Liver (tissue), 9 donors: ENCODE results near the gene LSM14B. TPM values are rescaled to one million over a fixed set of nuclear protein-coding genes. Genes with fewer than 3 reads are reported as not detected.

ENCODE experiments used
- DNase-seq: peaks from one replicate; pipeline ENCODE4 v3.0.0-alpha.2; 2017; ENCODE audit warnings: low spot score
- H3K27ac ChIP-seq, 2 donors: one replicate each; pipeline ENCODE4 v1.7.0; 2013; ENCODE audit warnings: inconsistent platforms in 2 of 2, low read length in 2 of 2, control low read depth in 1 of 2, low read depth in 1 of 2, mild to moderate bottlenecking in 1 of 2
- H3K27me3 ChIP-seq, 4 donors: one replicate each; pipeline versions ENCODE4 v1.6.1 to v1.7.0; 2013; ENCODE audit warnings: low read length in 3 of 4, inconsistent platforms in 1 of 4, mild to moderate bottlenecking in 1 of 4, moderate library complexity in 1 of 4; ENCODE audit not compliant: control insufficient read depth in 4 of 4, insufficient read depth in 4 of 4
- H3K36me3 ChIP-seq, 4 donors: one replicate each; pipeline versions ENCODE4 v1.6.1 to v1.7.0; 2013; ENCODE audit warnings: low read length in 3 of 4, mild to moderate bottlenecking in 3 of 4, low read depth in 1 of 4, moderate library complexity in 1 of 4; ENCODE audit not compliant: control insufficient read depth in 4 of 4, insufficient read depth in 3 of 4
- H3K4me1 ChIP-seq, 4 donors: one replicate each; pipeline versions ENCODE4 v1.6.1 to v1.7.0; 2013; ENCODE audit warnings: low read length in 3 of 4, mild to moderate bottlenecking in 3 of 4, moderate library complexity in 1 of 4; ENCODE audit not compliant: control insufficient read depth in 4 of 4, insufficient read depth in 4 of 4
- H3K4me3 ChIP-seq, 3 donors: one replicate each; pipeline versions ENCODE4 v1.6.1 to v1.7.0; 2013; ENCODE audit warnings: low read length in 3 of 3, control low read depth in 1 of 3, low read depth in 1 of 3, mild to moderate bottlenecking in 1 of 3
- H3K9ac ChIP-seq, 2 donors: one replicate each; pipeline ENCODE4 v1.7.0; 2013; ENCODE audit warnings: low read length in 2 of 2, mild to moderate bottlenecking in 2 of 2, moderate library complexity in 2 of 2, control low read depth in 1 of 2, low read depth in 1 of 2
- H3K9me3 ChIP-seq, 4 donors: one replicate each; pipeline versions ENCODE4 v1.6.1 to v1.7.0; 2013; ENCODE audit warnings: low read length in 3 of 4; ENCODE audit not compliant: control insufficient read depth in 4 of 4
- ATF3 ChIP-seq: IDR thresholded peaks from 2 replicates; pipeline ENCODE4 v1.6.1; 2016; ENCODE audit warnings: antibody characterized with exemption
- CTCF ChIP-seq: fragments of 150-350 bp; IDR thresholded peaks from 2 replicates; pipeline ENCODE4 v1.5.1; 2017; ENCODE audit warnings: improper control_type of control experiment, low read depth, low read length; ENCODE audit not compliant: missing input control
- EGR1 ChIP-seq, 2 donors: IDR thresholded peaks; 2 replicates each; pipeline ENCODE4 v1.6.1; 2016 to 2018; ENCODE audit warnings: antibody characterized with exemption in 2 of 2, low read depth in 2 of 2
- FOXA2 ChIP-seq: IDR thresholded peaks from 2 replicates; pipeline ENCODE4 v1.6.1; 2016; ENCODE audit warnings: antibody characterized with exemption
- GABPA ChIP-seq, 2 donors: IDR thresholded peaks in 1 of 2; conservative IDR thresholded peaks in 1 of 2; 2 replicates each; pipeline ENCODE4 v1.6.1; 2016; ENCODE audit warnings: antibody characterized with exemption in 2 of 2, mild to moderate bottlenecking in 1 of 2, moderate library complexity in 1 of 2
- HNF4A ChIP-seq, 2 donors: conservative IDR thresholded peaks; 2 replicates each; pipeline ENCODE4 v1.6.1; 2016; ENCODE audit warnings: antibody characterized with exemption in 2 of 2, mild to moderate bottlenecking in 2 of 2
- HNF4G ChIP-seq: IDR thresholded peaks from 2 replicates; pipeline ENCODE4 v1.6.1; 2016; ENCODE audit warnings: antibody characterized with exemption
- JUND ChIP-seq, 2 donors: IDR thresholded peaks; 2 replicates each; pipeline ENCODE4 v1.6.1; 2016; ENCODE audit warnings: antibody characterized with exemption in 2 of 2
- MAX ChIP-seq: IDR thresholded peaks from 2 replicates; pipeline ENCODE4 v1.6.1; 2016; ENCODE audit warnings: antibody characterized with exemption
- NR2F2 ChIP-seq: IDR thresholded peaks from 2 replicates; pipeline ENCODE4 v1.6.1; 2016; ENCODE audit warnings: antibody characterized with exemption
- RAD21 ChIP-seq, 2 donors: IDR thresholded peaks; 2 replicates each; pipeline ENCODE4 v1.6.1; 2016; ENCODE audit warnings: antibody characterized with exemption in 2 of 2, mild to moderate bottlenecking in 2 of 2
- REST ChIP-seq: IDR thresholded peaks from 2 replicates; pipeline ENCODE4 v1.6.1; 2016; ENCODE audit warnings: antibody characterized with exemption, mild to moderate bottlenecking
- RXRA ChIP-seq, 2 donors: IDR thresholded peaks; 2 replicates each; pipeline ENCODE4 v1.6.1; 2017 to 2018; ENCODE audit warnings: antibody characterized with exemption in 2 of 2, mild to moderate bottlenecking in 1 of 2
- SP1 ChIP-seq: IDR thresholded peaks from 2 replicates; pipeline ENCODE4 v1.6.1; 2018; ENCODE audit warnings: antibody characterized with exemption, mild to moderate bottlenecking
- TAF1 ChIP-seq: conservative IDR thresholded peaks from 2 replicates; pipeline ENCODE4 v1.6.1; 2016; ENCODE audit warnings: antibody characterized with exemption, mild to moderate bottlenecking
- YY1 ChIP-seq: IDR thresholded peaks from 2 replicates; pipeline ENCODE4 v1.6.1; 2016; ENCODE audit warnings: antibody characterized with exemption, mild to moderate bottlenecking
- ZBTB33 ChIP-seq: IDR thresholded peaks from 2 replicates; pipeline ENCODE4 v1.6.1; 2016; ENCODE audit warnings: antibody characterized with exemption
- WGBS: extraction: QIAGEN DNeasy Blood & Tissue Kit; methylation state at CpG from one replicate; pipeline ENCODE4 v1.1.7; 2013; 5-methylcytosine and 5-hydroxymethylcytosine counted together
- polyA plus RNA-seq, 2 donors: library from polyadenylated mRNA; stranded (reverse) in 1 of 2; unstranded in 1 of 2; fragments of 200-250 nt in 1 of 2; fragments of >200 nt in 1 of 2; fragmentation: Nextera tagmentation in 1 of 2; extraction: Ambion mirVana in 1 of 2; gene quantifications; one replicate each; pipeline versions ENCODE4 v1.2.1 to v1.2.3, GENCODE V29; 2013 to 2015
- total RNA-seq, 2 donors: library from RNA; depleted of rRNA; stranded (reverse); fragments of >200 nt; gene quantifications; one replicate each; pipeline ENCODE4 v1.2.3, GENCODE V29; 2014
- donor health status: healthy.
- donor health status: healthy.
- donor health status: healthy.
- donor health status: healthy.
- donor health status: healthy.

The LSM14B gene
- total and polyA plus RNA-seq, 4 donors, result 0.99 to 15.9 (median 13.3) TPM

- no peak overlapping the region for H3K27ac ChIP-seq
- 85% methylated on average over 38 of the region's 38 CpGs for WGBS
- DNase-seq, result no peak
- H3K9me3 ChIP-seq, result peaks cover 8 to 22% (median 15%) of the 10 kb centered on the region in 4 donors
- no peak overlapping the region for H3K9ac ChIP-seq
- H3K4me1 ChIP-seq, result peaks cover 0 to 4% (median 0%) of the 10 kb centered on the region in 4 donors
- H3K4me3 ChIP-seq, result no peak overlapping the region
- no peaks in the 10 kb centered on the region for H3K27me3 ChIP-seq
- no peak for TF ChIP-seq CTCF
- no peak for TF ChIP-seq TAF1
- TF ChIP-seq GABPA (IDR thresholded peaks at IDR 0.05 in 1 of 2, conservative IDR thresholded peaks at IDR 0.05 in 1 of 2), result no peak
- TF ChIP-seq YY1, result no peak
- TF ChIP-seq HNF4G, result no peak
- TF ChIP-seq SP1, result no peak
- TF ChIP-seq NR2F2, result no peak
- TF ChIP-seq MAX, result no peak
- TF ChIP-seq RXRA (IDR thresholded peaks at IDR 0.05), result no peak
- TF ChIP-seq ZBTB33, result no peak
- TF ChIP-seq FOXA2, result no peak
- no peak for TF ChIP-seq RAD21 (IDR thresholded peaks at IDR 0.05)
- no peak for TF ChIP-seq EGR1 (IDR thresholded peaks at IDR 0.05; ENCODE audit: low read depth in 2 of 2)
- TF ChIP-seq ATF3, result no peak
- H3K36me3 ChIP-seq, result no peaks in the 10 kb centered on the region
Measured at GRCh38 chr20:62116558-62117361, 5.5 kb upstream of the LSM14B start.

GRCh38 chr20:62117362-62117646, 5.0 kb upstream of the LSM14B start:
- TF ChIP-seq ATF3, result no peak
- no peak for TF ChIP-seq RXRA (IDR thresholded peaks at IDR 0.05)
- no peak for TF ChIP-seq REST
- no peak for TF ChIP-seq HNF4A (conservative IDR thresholded peaks at IDR 0.05)
- TF ChIP-seq CTCF, result no peak
- TF ChIP-seq JUND (IDR thresholded peaks at IDR 0.05), result no peak
- Histone ChIP-seq H3K4me3 (no peak overlapping the region), H3K9ac (no peak overlapping the region), H3K4me1 (peaks cover 0 to 4% (median 0%) of the 10 kb centered on the region in 4 donors), H3K27me3 (no peaks in the 10 kb centered on the region), H3K9me3 (peaks cover 6 to 19% (median 12%) of the 10 kb centered on the region in 4 donors), H3K27ac (no peak overlapping the region), H3K36me3 (no peaks in the 10 kb centered on the region)
- WGBS, result 35% methylated on average over 9 of the region's 9 CpGs
- DNase-seq, result no peak
